Nephron (organoid): ENCODE data around the gene XAGE1A.
"Not testable (repeated sequence)": the region's sequence is repeated elsewhere in the genome, so short reads cannot be mapped to it uniquely, and the experiment has no call there.

Experiments
- H3K27ac Mint-ChIP-seq, 3 experiments: 2 replicates each; pipeline ENCODE4 v1.8.0; 2020; ENCODE audit warnings: mixed read lengths in 3 of 3, mild to moderate bottlenecking in 2 of 3, moderate library complexity in 1 of 3
- H3K27me3 Mint-ChIP-seq: 2 replicates; pipeline ENCODE4 v1.8.0; 2021; ENCODE audit warnings: low read depth, mild to moderate bottlenecking, moderate library complexity, mixed read lengths
- H3K36me3 Mint-ChIP-seq: 2 replicates; pipeline ENCODE4 v1.8.0; 2020; ENCODE audit warnings: low read depth, mixed read lengths
- H3K4me1 Mint-ChIP-seq: 2 replicates; pipeline ENCODE4 v1.8.0; 2020; ENCODE audit warnings: mixed read lengths
- H3K4me3 Mint-ChIP-seq, 3 experiments: 2 replicates each; pipeline ENCODE4 v1.8.0; 2020; ENCODE audit warnings: mild to moderate bottlenecking in 3 of 3, mixed read lengths in 3 of 3, moderate library complexity in 2 of 3
- H3K9me3 Mint-ChIP-seq: 2 replicates; pipeline ENCODE4 v1.8.0; 2020; ENCODE audit warnings: mixed read lengths
- TF ChIP-seq, protein P1 (sequence below), 3 experiments: fragments of 200-600 bp; sonication (generic); IDR thresholded peaks; one replicate each; pipeline ENCODE4 v1.5.0; 2021; ENCODE audit warnings: antibody characterized with exemption in 3 of 3; ENCODE audit not compliant: unreplicated experiment in 3 of 3

The XAGE1A gene, protein sequence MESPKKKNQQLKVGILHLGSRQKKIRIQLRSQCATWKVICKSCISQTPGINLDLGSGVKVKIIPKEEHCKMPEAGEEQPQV

DNA sequence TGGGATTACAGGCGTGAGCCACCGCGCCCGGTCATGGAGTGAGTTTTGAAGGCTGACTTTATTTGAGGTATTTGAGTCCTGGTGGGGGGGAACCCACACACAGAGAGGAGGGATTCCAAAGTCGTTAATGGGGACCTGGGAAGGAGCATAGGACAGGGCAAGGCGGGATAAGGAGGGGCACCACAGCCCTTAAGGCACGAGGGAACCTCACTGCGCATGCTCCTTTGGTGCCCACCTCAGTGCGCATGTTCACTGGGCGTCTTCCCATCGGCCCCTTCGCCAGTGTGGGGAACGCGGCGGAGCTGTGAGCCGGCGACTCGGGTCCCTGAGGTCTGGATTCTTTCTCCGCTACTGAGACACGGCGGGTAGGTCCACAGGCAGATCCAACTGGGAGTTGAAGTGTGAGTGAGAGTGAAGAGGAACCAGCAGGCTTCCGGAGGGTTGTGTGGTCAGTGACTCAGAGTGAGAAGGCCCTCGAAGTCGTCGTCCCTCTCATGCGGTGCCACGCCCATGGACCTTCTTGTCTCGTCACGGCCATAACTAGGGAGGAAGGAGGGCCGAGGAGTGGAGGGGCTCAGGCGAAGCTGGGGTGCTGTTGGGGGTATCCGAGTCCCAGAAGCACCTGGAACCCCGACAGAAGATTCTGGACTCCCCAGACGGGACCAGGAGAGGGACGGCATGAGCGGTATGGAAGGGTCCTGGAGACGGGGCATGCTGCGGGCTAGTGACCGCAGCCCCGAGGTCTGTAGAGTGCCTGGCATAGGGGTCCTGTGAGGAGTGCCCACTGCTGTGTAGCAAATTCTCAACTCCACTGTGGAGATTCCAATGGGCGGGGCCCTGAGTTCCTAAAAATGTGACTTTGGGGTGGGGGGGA is at the start of gene XAGE1A:
Gene XAGE1A, plus strand, starts transcription at position 264 of the 874 bp plus-strand sequence. CDS start 1,554 bp downstream, outside the sequence.
- H3K4me3 Mint-ChIP-seq, H3K27ac Mint-ChIP-seq, H3K27me3 Mint-ChIP-seq, H3K9me3 Mint-ChIP-seq, H3K36me3 Mint-ChIP-seq, H3K4me1 Mint-ChIP-seq: not testable (repeated sequence)

GRCh38 chrX:52452031-52452430 is 43.6 kb upstream of the XAGE1A start:
- not testable (repeated sequence) for H3K4me3 Mint-ChIP-seq, H3K36me3 Mint-ChIP-seq, H3K9me3 Mint-ChIP-seq

DNA sequence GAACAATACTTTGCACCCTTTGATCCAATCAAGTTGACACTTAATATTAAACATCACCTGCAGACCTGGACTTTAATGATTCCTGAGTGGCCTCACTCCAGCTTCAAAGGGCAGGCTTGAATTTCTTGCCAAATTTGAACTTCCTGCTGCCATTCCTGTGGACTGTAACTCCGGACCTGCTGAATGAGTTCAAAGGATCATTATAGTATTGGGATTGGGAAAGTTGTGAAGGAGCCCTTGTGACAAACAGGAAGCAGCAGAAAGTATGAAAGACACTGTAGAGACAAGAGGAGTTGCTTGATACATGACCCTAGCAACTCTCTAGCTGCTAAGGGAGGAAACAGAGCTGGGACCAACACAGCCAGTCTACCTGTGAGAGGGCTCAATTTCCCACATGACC is 24.3 kb upstream of the XAGE1A start:
- H3K4me1 Mint-ChIP-seq, H3K4me3 Mint-ChIP-seq, H3K27ac Mint-ChIP-seq, H3K9me3 Mint-ChIP-seq, H3K36me3 Mint-ChIP-seq, H3K27me3 Mint-ChIP-seq: not testable (repeated sequence)

More at GRCh38 chrX:52452031-52452430, 43.6 kb upstream of the XAGE1A start:
- H3K27me3 Mint-ChIP-seq, H3K4me1 Mint-ChIP-seq, H3K27ac Mint-ChIP-seq: not testable (repeated sequence)

- H3K9me3 Mint-ChIP-seq, H3K27me3 Mint-ChIP-seq, H3K4me1 Mint-ChIP-seq, H3K27ac Mint-ChIP-seq, H3K4me3 Mint-ChIP-seq, H3K36me3 Mint-ChIP-seq: not testable (repeated sequence)
These were observed 788 bp downstream of the XAGE1A start for GRCh38 chrX:52496419-52496772.

DNA sequence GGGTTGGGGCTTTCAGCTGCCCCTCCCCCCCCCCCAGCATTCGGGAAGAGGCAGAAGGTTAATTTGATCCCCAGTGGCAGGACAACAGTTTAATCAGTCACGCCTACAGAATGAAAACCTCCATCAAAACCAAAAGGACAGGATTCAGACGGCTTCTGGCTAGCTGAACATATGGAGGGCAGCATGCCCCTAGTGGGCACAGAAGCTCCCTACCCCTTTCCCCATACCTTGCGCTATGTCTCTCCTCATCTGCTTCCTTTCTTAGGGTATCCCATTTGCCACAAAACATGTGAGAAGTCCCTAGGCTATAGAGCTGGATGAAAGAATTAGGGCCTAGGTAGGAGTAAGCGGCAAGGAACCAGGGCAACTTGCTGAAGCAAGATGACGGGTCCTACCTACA is 5.8 kb downstream of the XAGE1A start:
- not testable (repeated sequence) for H3K27me3 Mint-ChIP-seq, H3K27ac Mint-ChIP-seq, H3K4me3 Mint-ChIP-seq, H3K36me3 Mint-ChIP-seq, H3K9me3 Mint-ChIP-seq, H3K4me1 Mint-ChIP-seq

- TF ChIP-seq, protein P1, sequence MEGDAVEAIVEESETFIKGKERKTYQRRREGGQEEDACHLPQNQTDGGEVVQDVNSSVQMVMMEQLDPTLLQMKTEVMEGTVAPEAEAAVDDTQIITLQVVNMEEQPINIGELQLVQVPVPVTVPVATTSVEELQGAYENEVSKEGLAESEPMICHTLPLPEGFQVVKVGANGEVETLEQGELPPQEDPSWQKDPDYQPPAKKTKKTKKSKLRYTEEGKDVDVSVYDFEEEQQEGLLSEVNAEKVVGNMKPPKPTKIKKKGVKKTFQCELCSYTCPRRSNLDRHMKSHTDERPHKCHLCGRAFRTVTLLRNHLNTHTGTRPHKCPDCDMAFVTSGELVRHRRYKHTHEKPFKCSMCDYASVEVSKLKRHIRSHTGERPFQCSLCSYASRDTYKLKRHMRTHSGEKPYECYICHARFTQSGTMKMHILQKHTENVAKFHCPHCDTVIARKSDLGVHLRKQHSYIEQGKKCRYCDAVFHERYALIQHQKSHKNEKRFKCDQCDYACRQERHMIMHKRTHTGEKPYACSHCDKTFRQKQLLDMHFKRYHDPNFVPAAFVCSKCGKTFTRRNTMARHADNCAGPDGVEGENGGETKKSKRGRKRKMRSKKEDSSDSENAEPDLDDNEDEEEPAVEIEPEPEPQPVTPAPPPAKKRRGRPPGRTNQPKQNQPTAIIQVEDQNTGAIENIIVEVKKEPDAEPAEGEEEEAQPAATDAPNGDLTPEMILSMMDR (IDR thresholded peaks at IDR 0.05; ENCODE audit: unreplicated experiment in 3 of 3): no peak
- H3K9me3 Mint-ChIP-seq: peaks cover 7% of the 10 kb centered on the region
- peaks cover 10% of the 10 kb centered on the region for H3K27me3 Mint-ChIP-seq
- no peak overlapping the region for H3K27ac Mint-ChIP-seq
- H3K4me1 Mint-ChIP-seq: no peaks in the 10 kb centered on the region
- H3K36me3 Mint-ChIP-seq: no peaks in the 10 kb centered on the region
- H3K4me3 Mint-ChIP-seq: no peak overlapping the region
These were observed 8.9 kb downstream of the XAGE1A start for GRCh38 chrX:52504551-52504950.

DNA sequence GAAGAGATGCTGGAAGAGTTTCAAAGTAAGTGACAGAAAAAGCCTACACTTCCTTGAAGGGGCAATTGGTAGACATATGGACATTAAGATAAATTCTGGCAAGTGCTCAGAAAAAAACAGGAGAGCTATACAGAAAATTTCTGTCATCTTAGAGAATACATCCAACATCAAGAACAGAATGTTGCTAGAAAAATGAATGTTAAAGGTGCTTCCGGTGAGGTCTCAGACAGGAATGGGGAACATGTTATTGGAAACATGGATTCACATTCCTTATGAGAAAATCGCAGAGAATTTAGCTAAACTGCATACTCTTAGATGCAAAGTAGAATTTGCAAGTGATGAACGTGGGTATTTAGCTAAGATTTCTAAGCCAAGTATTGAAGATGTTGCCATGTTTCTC is 11.7 kb downstream of the XAGE1A start:
- Mint-ChIP-seq H3K9me3 (peaks cover 7% of the 10 kb centered on the region), H3K27me3 (peaks cover 10% of the 10 kb centered on the region), H3K36me3 (no peaks in the 10 kb centered on the region), H3K27ac (no peak overlapping the region), H3K4me1 (no peaks in the 10 kb centered on the region), H3K4me3 (no peak overlapping the region)
- TF ChIP-seq, protein P1 (IDR thresholded peaks at IDR 0.05; ENCODE audit: unreplicated experiment in 3 of 3): no peak

- no peak overlapping the region for H3K4me3 Mint-ChIP-seq
- no peak overlapping the region for H3K27ac Mint-ChIP-seq
- H3K36me3 Mint-ChIP-seq: no peaks in the 10 kb centered on the region
- no peaks in the 10 kb centered on the region for H3K4me1 Mint-ChIP-seq
- H3K27me3 Mint-ChIP-seq: peaks cover 5% of the 10 kb centered on the region
- TF ChIP-seq, protein P1 (IDR thresholded peaks at IDR 0.05; ENCODE audit: unreplicated experiment in 3 of 3): no peak
- H3K9me3 Mint-ChIP-seq: peaks cover 2% of the 10 kb centered on the region
These were observed 14.3 kb downstream of the XAGE1A start for GRCh38 chrX:52509916-52510315.

- H3K27me3 Mint-ChIP-seq, H3K36me3 Mint-ChIP-seq, H3K4me1 Mint-ChIP-seq, H3K9me3 Mint-ChIP-seq, H3K4me3 Mint-ChIP-seq, H3K27ac Mint-ChIP-seq: not testable (repeated sequence)
These were observed 15.5 kb downstream of the XAGE1A start for GRCh38 chrX:52511126-52511525.

- not testable (repeated sequence) for H3K36me3 Mint-ChIP-seq, H3K9me3 Mint-ChIP-seq, H3K27me3 Mint-ChIP-seq, H3K4me1 Mint-ChIP-seq, H3K4me3 Mint-ChIP-seq, H3K27ac Mint-ChIP-seq
These were observed 20.7 kb downstream of the XAGE1A start for GRCh38 chrX:52516110-52516986.

GRCh38 chrX:52516987-52517325 is 21.3 kb downstream of the XAGE1A start, which contains the start of gene XAGE1B:
Gene XAGE1B (minus strand): TSS chrX:52517063. CDS start chrX:52515527, 1,536 bp downstream.
- H3K27me3 Mint-ChIP-seq, H3K4me3 Mint-ChIP-seq, H3K36me3 Mint-ChIP-seq, H3K9me3 Mint-ChIP-seq, H3K27ac Mint-ChIP-seq, H3K4me1 Mint-ChIP-seq: not testable (repeated sequence)
